ENCODE measurements around the gene RIMS3.
A peak's percentile ranks its signal among the peaks of the same experiment; 100 is the strongest.

RIMS3 gene

DNA sequence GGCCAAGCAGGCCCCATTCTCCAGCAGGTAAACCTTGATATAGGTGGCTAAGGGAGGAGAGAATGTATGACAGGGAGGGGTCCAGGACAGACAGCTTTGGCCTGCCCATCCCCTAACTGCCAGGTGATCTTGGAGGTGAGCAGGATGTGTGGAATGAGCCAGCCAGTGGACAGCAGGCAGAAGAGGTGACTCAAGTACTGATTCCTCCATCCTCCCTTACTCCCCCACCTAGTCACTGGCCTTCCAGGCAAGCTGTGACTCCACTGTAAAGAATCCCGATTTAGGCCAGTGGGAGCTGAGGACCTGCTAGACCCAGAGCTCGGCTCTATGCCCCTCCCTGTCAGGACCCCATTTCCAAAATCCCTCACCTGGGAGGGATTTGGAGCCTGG lies 36.6 kb downstream of the RIMS3 start:
- no peak for DNase-seq

DNA sequence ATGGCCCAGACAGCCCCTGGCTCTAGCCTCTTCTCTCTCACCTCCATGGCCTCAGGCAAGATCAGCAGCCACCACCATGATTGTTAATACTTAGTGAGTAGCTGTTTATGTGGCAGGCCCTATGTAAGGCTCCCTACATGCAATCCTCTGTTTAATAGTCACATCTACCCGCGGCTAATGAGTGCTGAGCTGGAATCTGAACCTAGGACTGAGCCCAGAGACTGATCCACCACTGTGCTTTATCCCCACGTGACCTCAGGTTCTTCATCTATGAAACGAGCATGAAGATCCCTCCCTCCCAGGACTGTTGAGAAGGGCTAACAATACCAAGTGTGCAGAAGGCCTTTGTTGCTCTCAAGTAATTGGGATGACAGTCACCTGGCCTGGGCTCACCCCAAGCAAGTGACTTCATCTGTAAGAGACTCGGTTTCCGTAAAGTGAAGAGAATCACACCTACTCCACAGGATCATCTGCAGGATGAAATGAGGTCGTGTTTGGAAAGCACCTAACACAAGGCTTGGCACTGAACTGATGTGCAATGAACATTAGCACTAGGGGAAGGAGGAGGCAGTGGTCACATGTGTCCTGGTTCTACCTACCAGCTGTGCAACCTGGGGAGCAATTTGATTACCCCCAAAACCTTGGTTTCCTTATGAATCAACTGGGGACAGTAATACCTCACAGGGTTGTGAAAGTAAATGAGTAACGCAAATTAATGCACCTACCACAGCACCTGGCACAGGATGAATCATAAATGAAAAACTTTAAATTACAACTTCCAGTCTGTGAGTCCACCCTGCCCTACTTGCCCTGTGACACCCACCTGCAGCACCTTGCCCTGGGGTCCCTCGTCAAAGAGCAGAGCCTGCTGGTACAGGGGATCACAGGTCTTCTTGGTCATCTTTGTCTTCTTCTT lies 37.2 kb downstream of the RIMS3 start:
- DNase-seq: no peak

DNA sequence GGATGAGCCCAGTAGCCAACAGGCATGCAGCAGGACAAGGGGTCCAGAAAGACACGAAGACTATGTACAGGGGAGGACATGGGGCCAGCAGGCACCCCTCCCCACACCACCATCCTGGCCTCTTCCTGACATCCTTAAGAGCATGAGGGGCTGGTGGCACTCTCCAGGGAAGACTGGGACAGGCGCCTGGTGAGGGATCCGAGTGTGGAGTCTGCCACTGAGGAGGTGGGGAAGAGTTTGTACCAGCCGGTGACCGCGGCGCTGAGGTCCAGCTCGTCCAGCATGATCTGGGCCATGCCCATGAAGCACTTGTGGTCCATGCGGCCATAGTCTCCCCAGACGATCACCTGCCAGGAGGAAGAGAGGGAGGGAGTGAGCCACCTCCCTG lies 39.1 kb downstream of the RIMS3 start:
- DNase-seq: no peak

DNA sequence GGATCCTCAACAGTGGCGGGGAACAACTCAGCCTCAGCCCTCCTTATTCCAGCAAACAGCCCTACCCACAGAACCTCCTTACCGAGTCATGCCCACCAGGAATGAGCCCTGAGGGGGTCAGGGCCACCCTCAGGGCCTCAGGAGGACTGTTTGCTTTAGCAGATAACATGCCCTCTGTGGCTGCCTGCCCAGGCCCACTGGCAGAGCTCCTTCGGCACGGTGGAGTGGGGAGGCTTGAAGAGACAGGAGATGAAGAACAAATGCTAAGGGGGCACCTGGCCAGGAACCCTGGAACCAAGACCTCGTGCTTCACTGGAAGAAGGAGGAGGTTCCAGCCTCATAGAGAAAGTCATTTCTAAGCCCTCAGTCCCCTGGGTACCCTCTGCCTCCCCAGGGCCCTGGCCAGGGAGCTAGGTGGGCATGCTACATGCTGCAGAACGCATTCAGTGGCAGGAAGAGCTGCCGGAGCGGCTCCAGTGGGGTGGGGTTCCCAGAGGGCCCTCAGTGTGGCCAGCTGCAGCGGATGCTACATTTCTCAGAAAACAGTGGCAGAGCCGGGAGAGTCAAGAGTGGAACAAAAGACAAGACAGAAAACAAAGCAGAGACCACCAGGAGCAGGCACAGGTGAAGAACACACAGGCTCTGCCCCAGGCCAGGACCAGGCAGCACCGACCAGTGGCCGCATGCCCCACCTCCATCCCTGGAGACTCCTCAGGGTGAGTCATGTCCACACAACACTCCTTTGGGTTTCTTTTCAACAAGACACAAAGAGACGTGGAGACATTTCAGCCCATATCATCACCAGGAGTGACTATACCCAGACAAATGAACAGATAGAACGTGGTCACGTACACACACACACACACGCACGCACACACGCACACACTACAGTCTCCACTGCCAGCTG lies 39.8 kb downstream of the RIMS3 start:
- no peak for DNase-seq

DNA sequence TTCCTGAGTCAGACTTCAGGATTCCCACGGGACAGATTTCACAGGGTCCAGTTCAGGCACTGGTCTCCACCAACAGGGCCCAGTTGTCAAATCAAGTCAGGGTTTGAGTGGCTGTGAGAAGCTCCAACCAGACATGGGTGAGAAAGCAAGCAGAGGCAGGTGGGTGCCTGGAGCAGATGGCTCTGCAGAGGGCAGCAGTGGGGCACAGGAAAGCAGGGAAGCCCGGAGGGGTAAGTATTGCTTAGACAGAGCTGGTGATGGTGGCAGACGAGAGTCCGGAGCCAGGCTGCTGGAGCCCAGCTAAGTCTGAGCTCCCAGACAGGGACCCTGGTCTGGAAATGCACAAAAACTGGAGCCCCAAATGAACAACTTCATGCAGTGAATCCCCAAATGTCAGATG lies 40.4 kb downstream of the RIMS3 start:
- DNase-seq: no peak

- DNase-seq: no peak
Measured at GRCh38 chr1:40622936-40623629, 42.4 kb downstream of the RIMS3 start.

GRCh38 chr1:40621821-40622450 lies 43.5 kb downstream of the RIMS3 start:
- no peak for DNase-seq

GRCh38 chr1:40620586-40621210 lies 44.8 kb downstream of the RIMS3 start:
- no peak for DNase-seq

DNA sequence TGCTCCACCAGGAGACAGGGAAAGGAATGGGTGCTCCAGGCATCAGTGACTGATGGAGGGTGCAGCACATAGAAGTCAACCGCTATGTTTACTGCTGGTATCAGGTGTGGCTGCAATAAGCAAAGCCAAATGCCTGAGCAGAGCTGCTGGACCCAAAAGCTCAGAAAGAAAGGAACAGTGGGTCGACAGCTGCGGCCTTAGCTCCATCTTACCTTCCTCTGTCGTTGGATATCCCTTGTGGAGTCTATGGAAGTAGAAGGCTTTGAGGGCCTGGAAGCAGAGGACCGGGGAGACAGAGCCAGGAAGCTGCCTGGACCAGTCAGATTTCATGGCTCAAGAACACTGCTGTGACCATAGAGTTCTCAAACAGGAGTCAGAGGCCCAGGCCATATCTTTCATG lies 45.3 kb downstream of the RIMS3 start:
- DNase-seq: no peak

GRCh38 chr1:40618108-40618507 lies 47.4 kb downstream of the RIMS3 start:
- no peak for DNase-seq

- peak; percentile 70 for DNase-seq
Measured at GRCh38 chr1:40612345-40612831, 53.1 kb downstream of the RIMS3 start.

DNA sequence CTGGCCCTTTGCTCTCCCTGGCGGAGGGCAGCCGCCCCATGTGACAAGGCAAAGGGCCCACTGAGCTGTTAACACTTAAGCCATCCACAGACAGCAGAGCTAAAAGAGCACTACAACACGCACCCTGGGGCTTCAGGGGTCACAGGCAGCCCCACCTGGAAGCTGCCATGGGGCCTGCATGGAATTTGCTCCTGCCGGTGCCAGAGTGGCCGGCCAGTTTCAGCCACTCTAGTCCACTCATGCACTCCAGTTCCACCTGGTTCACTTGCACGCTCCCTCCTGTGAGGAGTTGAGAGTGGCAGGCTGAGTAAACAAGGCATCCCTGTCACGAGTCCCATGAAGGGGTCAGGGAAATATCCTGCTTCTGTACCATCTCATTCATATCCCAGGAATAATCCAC lies 55.3 kb downstream of the RIMS3 start:
- DNase-seq: no peak

GRCh38 chr1:40607921-40608320 lies 57.6 kb downstream of the RIMS3 start:
- no peak for DNase-seq

GRCh38 chr1:40606978-40607377 lies 58.5 kb downstream of the RIMS3 start:
- no peak for DNase-seq

DNA sequence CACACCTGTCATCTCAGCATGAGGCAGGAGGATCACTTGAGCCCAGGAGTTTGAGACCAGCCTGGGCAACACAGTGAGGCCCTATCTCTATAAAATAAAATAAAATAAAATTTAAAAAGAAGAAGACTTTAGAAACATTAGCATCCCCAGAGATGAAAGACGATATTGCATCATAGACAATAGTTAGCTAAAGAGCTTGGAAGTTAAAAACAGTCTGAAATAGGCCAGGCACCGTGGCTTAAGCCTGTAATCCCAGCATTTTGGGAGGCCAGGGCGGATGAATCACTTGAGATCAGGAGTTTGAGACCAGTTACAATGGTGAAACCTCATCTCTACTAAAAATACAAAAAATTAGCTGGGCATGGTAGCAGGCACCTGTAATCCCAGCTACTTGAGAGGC lies 59.3 kb downstream of the RIMS3 start:
- DNase-seq: no peak

DNA sequence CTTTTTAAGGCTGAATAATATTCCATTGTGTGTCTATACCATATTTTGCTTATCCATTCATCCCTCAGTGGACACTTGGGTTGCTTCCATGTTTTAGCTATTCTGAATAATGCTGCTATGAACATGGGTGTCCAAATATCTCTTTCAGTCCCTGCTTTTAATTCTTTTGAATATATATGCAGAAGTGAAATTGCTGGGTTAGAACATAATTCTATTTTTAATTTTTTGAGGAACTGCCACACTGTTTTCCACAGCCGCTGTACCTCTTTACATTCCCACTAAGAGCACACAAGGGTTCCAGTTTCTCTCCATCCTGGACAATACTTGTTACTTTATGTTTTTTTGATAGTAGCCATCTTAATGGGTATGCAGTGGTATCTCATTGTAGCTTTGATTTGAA lies 65.6 kb downstream of the RIMS3 start:
- DNase-seq: no peak

DNA sequence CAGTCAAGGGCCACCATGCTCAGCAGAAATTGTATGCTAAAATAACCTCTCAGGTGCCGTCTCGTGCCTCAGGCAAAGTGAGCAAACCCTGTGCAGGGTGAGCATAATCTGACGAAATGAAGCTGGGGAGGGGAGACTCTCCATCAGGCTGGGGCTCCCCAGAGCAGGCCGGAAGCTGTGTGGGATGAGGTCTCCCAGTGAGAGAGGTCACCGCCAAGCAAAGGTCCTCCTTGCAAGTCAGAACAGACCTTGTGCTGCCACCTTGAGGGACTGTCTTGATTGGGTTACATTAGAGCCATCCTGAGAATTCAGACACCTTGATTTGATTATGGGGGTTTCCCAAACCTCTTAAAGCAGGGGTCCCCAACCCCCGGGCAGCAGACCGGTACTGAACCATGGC lies 69.9 kb downstream of the RIMS3 start:
- no peak for DNase-seq

GRCh38 chr1:40594187-40594531 lies 71.3 kb downstream of the RIMS3 start:
- DNase-seq: no peak

DNA sequence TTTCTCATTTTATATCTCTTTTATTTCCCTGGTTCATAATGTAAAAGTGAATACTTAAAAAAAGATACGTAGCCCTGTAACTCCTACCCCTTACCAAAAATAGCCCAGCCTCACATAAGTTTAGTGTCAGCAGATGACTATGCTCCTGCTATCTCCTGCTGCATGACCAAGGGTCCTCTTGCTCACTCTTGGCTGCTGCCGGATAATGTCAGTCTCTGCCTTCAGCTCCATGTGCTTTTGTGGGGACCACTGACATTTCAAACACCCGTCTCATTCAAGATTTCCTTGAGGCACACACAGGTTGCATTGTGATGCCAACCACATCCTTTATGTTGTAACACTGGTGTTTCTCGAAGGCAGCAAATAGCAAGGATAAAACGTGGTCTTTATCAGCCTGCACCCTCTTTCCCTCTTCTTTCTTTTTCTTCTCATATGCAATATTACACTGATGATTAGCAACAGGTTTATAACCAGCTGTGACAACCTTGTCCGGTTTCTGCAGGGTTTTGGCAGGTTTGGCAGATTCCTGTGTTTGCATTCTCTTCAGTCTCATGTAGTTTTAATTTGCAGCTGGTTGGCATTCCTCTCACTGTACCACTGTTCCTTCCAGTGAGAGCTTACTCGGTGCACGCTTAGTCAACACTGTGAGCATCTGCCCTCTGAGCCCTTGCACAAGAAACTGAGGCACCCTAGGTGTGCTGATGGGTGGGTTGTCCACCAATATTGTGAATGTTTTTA lies 71.9 kb downstream of the RIMS3 start:
- no peak for DNase-seq

DNA sequence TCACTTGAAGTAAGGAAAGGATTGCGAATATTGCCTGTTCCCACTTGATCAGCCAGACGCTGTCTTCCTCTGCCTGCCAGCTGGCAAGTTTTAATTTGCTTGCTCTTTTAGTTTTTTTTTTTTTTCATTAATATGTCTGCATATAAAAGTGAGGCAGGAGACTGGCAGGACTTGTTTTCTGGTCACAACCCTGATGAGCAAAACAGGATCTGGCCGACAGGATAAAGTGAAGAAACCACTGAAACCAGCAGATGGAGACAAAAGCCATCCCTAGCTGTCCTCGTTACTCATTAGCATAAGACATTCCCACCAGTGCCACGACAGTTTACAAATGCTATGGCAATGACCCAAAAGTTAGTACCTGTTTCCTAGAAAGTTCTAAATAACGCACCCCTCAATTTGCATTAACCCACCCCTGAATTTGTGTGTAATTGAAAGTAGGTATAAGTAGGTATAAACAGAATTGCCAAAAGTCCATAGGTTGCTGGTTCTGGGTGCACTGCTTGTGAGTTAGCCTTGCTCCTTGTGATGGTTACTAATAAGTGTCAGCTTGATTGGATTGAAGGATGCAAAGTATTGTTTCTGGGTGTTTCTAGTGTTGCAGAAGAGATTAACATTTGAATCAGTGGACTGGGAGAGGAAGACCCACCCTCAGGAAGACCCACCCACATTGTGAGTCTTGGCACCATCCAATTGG lies 73.2 kb downstream of the RIMS3 start:
- DNase-seq: no peak

GRCh38 chr1:40588586-40588985 lies 76.9 kb downstream of the RIMS3 start:
- DNase-seq: no peak
